ENCODE results near the gene ADGRF5. TPM values are rescaled to one million over a fixed set of nuclear protein-coding genes. Genes with fewer than 3 reads are reported as not detected.

Gene ADGRF5
- total and polyA plus RNA-seq, 2 experiments from 2014 or later: not detected

DNA sequence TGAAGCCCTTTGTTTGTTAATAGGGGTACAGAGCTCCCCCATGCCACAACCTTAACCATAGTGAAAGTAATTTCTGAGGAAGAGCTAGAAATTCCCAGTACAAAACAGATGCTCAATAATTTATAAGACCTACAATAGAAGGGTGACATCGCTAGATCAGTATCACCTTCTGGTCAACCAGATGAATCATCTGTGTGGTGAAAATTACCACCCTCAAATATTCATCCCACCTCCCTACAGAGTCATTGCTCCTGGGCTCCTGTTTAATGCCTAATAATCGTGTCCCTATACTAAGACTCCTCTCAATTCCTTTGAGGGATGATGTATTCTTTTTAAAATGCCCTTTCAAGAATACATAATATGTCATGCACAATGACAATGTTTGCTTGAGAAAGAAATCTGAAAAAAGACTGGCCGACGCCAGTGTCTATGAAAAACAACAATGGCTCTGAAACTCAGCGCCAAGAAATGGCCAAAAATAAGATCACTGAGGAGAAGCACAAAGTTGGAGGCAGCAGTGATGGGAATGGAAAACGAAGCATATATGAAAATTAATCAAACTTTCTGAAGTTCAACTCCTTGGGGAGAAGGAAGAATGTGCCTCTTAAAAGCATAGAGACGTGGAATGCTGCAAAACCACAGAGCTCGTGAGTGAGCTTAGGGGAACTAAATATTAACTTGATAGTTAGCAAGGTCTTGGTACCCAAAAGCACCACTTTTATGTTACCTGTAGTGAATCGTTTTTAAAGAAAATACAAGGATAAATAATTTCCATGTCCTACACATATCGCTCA is 11.0 kb upstream of the ADGRF5 start (continued):
- TF ChIP-seq, protein P1, sequence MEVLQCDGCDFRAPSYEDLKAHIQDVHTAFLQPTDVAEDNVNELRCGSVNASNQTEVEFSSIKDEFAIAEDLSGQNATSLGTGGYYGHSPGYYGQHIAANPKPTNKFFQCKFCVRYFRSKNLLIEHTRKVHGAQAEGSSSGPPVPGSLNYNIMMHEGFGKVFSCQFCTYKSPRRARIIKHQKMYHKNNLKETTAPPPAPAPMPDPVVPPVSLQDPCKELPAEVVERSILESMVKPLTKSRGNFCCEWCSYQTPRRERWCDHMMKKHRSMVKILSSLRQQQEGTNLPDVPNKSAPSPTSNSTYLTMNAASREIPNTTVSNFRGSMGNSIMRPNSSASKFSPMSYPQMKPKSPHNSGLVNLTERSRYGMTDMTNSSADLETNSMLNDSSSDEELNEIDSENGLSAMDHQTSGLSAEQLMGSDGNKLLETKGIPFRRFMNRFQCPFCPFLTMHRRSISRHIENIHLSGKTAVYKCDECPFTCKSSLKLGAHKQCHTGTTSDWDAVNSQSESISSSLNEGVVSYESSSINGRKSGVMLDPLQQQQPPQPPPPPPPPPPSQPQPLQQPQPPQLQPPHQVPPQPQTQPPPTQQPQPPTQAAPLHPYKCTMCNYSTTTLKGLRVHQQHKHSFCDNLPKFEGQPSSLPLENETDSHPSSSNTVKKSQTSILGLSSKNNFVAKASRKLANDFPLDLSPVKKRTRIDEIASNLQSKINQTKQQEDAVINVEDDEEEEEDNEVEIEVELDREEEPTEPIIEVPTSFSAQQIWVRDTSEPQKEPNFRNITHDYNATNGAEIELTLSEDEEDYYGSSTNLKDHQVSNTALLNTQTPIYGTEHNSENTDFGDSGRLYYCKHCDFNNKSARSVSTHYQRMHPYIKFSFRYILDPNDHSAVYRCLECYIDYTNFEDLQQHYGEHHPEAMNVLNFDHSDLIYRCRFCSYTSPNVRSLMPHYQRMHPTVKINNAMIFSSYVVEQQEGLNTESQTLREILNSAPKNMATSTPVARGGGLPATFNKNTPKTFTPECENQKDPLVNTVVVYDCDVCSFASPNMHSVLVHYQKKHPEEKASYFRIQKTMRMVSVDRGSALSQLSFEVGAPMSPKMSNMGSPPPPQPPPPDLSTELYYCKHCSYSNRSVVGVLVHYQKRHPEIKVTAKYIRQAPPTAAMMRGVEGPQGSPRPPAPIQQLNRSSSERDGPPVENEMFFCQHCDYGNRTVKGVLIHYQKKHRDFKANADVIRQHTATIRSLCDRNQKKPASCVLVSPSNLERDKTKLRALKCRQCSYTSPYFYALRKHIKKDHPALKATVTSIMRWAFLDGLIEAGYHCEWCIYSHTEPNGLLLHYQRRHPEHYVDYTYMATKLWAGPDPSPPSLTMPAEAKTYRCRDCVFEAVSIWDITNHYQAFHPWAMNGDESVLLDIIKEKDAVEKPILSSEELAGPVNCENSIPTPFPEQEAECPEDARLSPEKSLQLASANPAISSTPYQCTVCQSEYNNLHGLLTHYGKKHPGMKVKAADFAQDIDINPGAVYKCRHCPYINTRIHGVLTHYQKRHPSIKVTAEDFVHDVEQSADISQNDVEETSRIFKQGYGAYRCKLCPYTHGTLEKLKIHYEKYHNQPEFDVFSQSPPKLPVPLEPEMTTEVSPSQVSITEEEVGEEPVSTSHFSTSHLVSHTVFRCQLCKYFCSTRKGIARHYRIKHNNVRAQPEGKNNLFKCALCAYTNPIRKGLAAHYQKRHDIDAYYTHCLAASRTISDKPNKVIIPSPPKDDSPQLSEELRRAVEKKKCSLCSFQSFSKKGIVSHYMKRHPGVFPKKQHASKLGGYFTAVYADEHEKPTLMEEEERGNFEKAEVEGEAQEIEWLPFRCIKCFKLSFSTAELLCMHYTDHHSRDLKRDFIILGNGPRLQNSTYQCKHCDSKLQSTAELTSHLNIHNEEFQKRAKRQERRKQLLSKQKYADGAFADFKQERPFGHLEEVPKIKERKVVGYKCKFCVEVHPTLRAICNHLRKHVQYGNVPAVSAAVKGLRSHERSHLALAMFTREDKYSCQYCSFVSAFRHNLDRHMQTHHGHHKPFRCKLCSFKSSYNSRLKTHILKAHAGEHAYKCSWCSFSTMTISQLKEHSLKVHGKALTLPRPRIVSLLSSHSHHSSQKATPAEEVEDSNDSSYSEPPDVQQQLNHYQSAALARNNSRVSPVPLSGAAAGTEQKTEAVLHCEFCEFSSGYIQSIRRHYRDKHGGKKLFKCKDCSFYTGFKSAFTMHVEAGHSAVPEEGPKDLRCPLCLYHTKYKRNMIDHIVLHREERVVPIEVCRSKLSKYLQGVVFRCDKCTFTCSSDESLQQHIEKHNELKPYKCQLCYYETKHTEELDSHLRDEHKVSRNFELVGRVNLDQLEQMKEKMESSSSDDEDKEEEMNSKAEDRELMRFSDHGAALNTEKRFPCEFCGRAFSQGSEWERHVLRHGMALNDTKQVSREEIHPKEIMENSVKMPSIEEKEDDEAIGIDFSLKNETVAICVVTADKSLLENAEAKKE (CRISPR knock-in tag; IDR thresholded peaks at IDR 0.05): no peak
- no peak for TF ChIP-seq ZNF114 (CRISPR knock-in tag; IDR thresholded peaks at IDR 0.05)

DNA sequence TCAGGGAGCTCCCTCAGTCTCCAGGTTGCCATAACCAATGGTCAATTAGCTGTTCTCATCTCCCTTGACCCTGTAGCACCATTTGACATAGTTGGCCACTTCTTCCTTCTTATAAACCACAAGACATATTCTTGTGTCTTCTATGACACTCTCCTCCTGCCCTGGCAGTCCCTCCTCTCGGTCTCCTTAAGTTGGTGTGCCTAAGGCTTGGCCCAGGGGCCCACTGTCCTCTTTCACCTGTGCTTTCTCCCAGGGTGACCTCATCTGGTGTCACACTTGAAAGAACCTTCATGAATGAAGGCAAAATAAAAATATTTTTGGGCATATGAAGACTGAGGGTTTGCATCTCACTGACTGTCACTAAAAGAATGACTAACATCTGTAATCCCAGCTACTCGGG is 9.7 kb upstream of the ADGRF5 start:
- Mint-ChIP-seq H3K4me1 (peaks cover 13% of the 10 kb centered on the region), H3K9me3 (no peaks in the 10 kb centered on the region), H3K36me3 (ENCODE audit: low read depth) (no peaks in the 10 kb centered on the region), H3K27me3 (ENCODE audit: insufficient read depth, low read depth, poor library complexity) (peaks cover 3% of the 10 kb centered on the region), H3K4me3 (no peak overlapping the region), H3K27ac (no peak overlapping the region)
- Histone ChIP-seq H3K27me3 (ENCODE audit: insufficient read depth) (no peaks in the 10 kb centered on the region), H2AFZ (no peak overlapping the region), H3K36me3 (ENCODE audit: insufficient read depth) (no peaks in the 10 kb centered on the region), H3F3A (replicated peaks; ENCODE audit: low read depth) (no peaks in the 10 kb centered on the region), H3K9me2 (ENCODE audit: insufficient read depth) (no peaks in the 10 kb centered on the region), H3K4me2 (no peak overlapping the region), H3K4me1 (ENCODE audit: insufficient read depth) (no peaks in the 10 kb centered on the region), H3K27ac (ENCODE audit: low read depth) (no peak overlapping the region), H3K4me3 (no peak overlapping the region), H4K20me1 (replicated peaks; ENCODE audit: insufficient read depth) (no peaks in the 10 kb centered on the region), H3K79me2 (replicated peaks; ENCODE audit: insufficient read depth) (no peaks in the 10 kb centered on the region)
- ATAC-seq: no peak
- DNase-seq (ENCODE audit: low spot score): no peak
- no peak for TF ChIP-seq ETS1 (IDR thresholded peaks at IDR 0.05)
- TF ChIP-seq JUNB (IDR thresholded peaks at IDR 0.05; ENCODE audit: unreplicated experiment): no peak
- TF ChIP-seq, protein P1 (CRISPR knock-in tag; IDR thresholded peaks at IDR 0.05): no peak
- no peak for TF ChIP-seq EZH2 (IDR thresholded peaks at IDR 0.05; ENCODE audit: low read depth, unreplicated experiment)
- no peak for TF ChIP-seq ZNF114 (CRISPR knock-in tag; IDR thresholded peaks at IDR 0.05)
- no peak for TF ChIP-seq NANOG (IDR thresholded peaks at IDR 0.05; ENCODE audit: borderline replicate concordance)
- no peak for TF ChIP-seq CREB1 (CRISPR knock-in tag; IDR thresholded peaks at IDR 0.05; ENCODE audit: low read depth)
- no peak for TF ChIP-seq STAT1 (IDR thresholded peaks at IDR 0.05; ENCODE audit: unreplicated experiment)

Measured in GM23338 (cell line).